GM21423 (cell line): Measurements from ENCODE around the gene FAM149A.

Experiments
- ATAC-seq: cut with Tn5 transposase; IDR thresholded peaks from one replicate; pipeline ENCODE4 v1.9.1; 2021; ENCODE audit warnings: mild to moderate bottlenecking, moderate library complexity; ENCODE audit not compliant: unreplicated experiment

Gene FAM149A

GRCh38 chr4:186200516-186200915 is 96.0 kb downstream of the FAM149A start:
- no peak for ATAC-seq

- ATAC-seq = no peak
Measured at GRCh38 chr4:186201010-186201409, 96.5 kb downstream of the FAM149A start.

- ATAC-seq = peak; percentile 80
Measured at GRCh38 chr4:186201535-186202230, 97.2 kb downstream of the FAM149A start.

GRCh38 chr4:186202490-186203140 is 98.1 kb downstream of the FAM149A start:
- no peak for ATAC-seq

GRCh38 chr4:186203406-186203805 is 98.9 kb downstream of the FAM149A start:
- ATAC-seq = no peak

- no peak for ATAC-seq
Measured at GRCh38 chr4:186204103-186204559, 99.6 kb downstream of the FAM149A start.

GRCh38 chr4:186204686-186205085 is 100.2 kb downstream of the FAM149A start:
- no peak for ATAC-seq

- no peak for ATAC-seq
Measured at GRCh38 chr4:186205156-186205555, 100.7 kb downstream of the FAM149A start.

GRCh38 chr4:186216465-186217024 is 112.0 kb downstream of the FAM149A start:
- ATAC-seq = no peak

- ATAC-seq = no peak
Measured at GRCh38 chr4:186217733-186218293, 113.3 kb downstream of the FAM149A start.

GRCh38 chr4:186221624-186222023 is 117.1 kb downstream of the FAM149A start:
- ATAC-seq = no peak
